Astrocyte of the spinal cord (primary cell): ENCODE results near the gene DMRT1.
"Not testable (repeated sequence)": the region's sequence is repeated elsewhere in the genome, so short reads cannot be mapped to it uniquely, and the experiment has no call there.

ENCODE experiments used
- DNase-seq: peaks from one replicate; pipeline ENCODE4 v3.0.0; 2011; ENCODE audit warnings: low read depth, low spot score
- H3K4me3 ChIP-seq: 2 replicates; pipeline ENCODE4 v1.5.1; 2011; ENCODE audit warnings: low read depth, mild to moderate bottlenecking, low read length, moderate library complexity
- CTCF ChIP-seq: IDR thresholded peaks from 2 replicates; pipeline ENCODE4 v1.5.1; 2012; ENCODE audit warnings: low read depth, mild to moderate bottlenecking, low read length, inconsistent platforms
- in situ Hi-C: cut with HindIII; loops from 2 replicates; pipeline ENCODE4 v1.10.0; 2017; ENCODE audit warnings: low sequenced_read_pairs

DMRT1 gene

GRCh38 chr9:912776-913175 is 71.3 kb downstream of the DMRT1 start:
- in situ Hi-C loops, result no loop called here
- no peak for TF ChIP-seq CTCF
- H3K4me3 ChIP-seq, result no peak overlapping the region
- DNase-seq, result no peak

GRCh38 chr9:913526-913925 is 72.0 kb downstream of the DMRT1 start:
- H3K4me3 ChIP-seq, DNase-seq, in situ Hi-C loops: not testable (repeated sequence)

- in situ Hi-C loops, result no loop called here
- DNase-seq, result no peak
- no peak for TF ChIP-seq CTCF
- no peak overlapping the region for H3K4me3 ChIP-seq
Measured at GRCh38 chr9:917730-918129, 76.2 kb downstream of the DMRT1 start.

- in situ Hi-C loops, result no loop called here
- DNase-seq, result no peak
- no peak for TF ChIP-seq CTCF
- no peak overlapping the region for H3K4me3 ChIP-seq
Measured at GRCh38 chr9:920927-921326, 79.4 kb downstream of the DMRT1 start.

GRCh38 chr9:922171-922570 is 80.7 kb downstream of the DMRT1 start:
- in situ Hi-C loops, result no loop called here
- H3K4me3 ChIP-seq, result no peak overlapping the region
- DNase-seq, result no peak
- no peak for TF ChIP-seq CTCF

- in situ Hi-C loops, result no loop called here
- no peak for TF ChIP-seq CTCF
- no peak overlapping the region for H3K4me3 ChIP-seq
- DNase-seq, result no peak
Measured at GRCh38 chr9:922731-923130, 81.2 kb downstream of the DMRT1 start.

GRCh38 chr9:926976-927375 is 85.5 kb downstream of the DMRT1 start:
- TF ChIP-seq CTCF, result no peak
- no peak overlapping the region for H3K4me3 ChIP-seq
- DNase-seq, result no peak
- in situ Hi-C loops, result no loop called here
